GM12875 (cell line): ENCODE data around the gene GOLPH3L.
"Not testable (repeated sequence)": the region's sequence is repeated elsewhere in the genome, so short reads cannot be mapped to it uniquely, and the experiment has no call there.

Experiments used
- H3K4me3 ChIP-seq: one replicate; pipeline ENCODE4 v1.5.1; 2011; ENCODE audit warnings: low read depth, low read length, control low read depth
- CTCF ChIP-seq: IDR thresholded peaks from 2 replicates; pipeline ENCODE4 v1.5.1; 2011; ENCODE audit warnings: low read depth, mild to moderate bottlenecking, control low read depth, inconsistent platforms, low read length, moderate library complexity, borderline replicate concordance; ENCODE audit not compliant: insufficient read depth

The GOLPH3L gene

GRCh38 chr1:150696995-150697927 is at the start of gene GOLPH3L:
TSS of gene GOLPH3L (minus strand) at chr1:150697154. CDS start at chr1:150694838, 2,316 bp downstream.
- peak within 1 kb of the TSS; percentile 59 for H3K4me3 ChIP-seq
- no peak for TF ChIP-seq CTCF

GRCh38 chr1:150730130-150730721 is 33.3 kb upstream of the GOLPH3L start:
- no peak overlapping the region for H3K4me3 ChIP-seq
- no peak for TF ChIP-seq CTCF

GRCh38 chr1:150724336-150724735 is 27.4 kb upstream of the GOLPH3L start:
- no peak overlapping the region for H3K4me3 ChIP-seq
- TF ChIP-seq CTCF = no peak

- no peak for TF ChIP-seq CTCF
- no peak within 1 kb of the TSS for H3K4me3 ChIP-seq
Observed at GRCh38 chr1:150720703-150721102, 23.7 kb upstream of the GOLPH3L start, which contains the start of gene HORMAD1. TSS of gene HORMAD1 (minus strand) at chr1:150720895. CDS start at chr1:150719505, 1,390 bp downstream.

- TF ChIP-seq CTCF = no peak
- no peak overlapping the region for H3K4me3 ChIP-seq
Observed at GRCh38 chr1:150720098-150720497, 23.1 kb upstream of the GOLPH3L start.

GRCh38 chr1:150718225-150718891 is 21.4 kb upstream of the GOLPH3L start:
- no peak overlapping the region for H3K4me3 ChIP-seq
- TF ChIP-seq CTCF = no peak

- not testable (repeated sequence) for H3K4me3 ChIP-seq
Observed at GRCh38 chr1:150709031-150709430, 12.1 kb upstream of the GOLPH3L start.
